ENCODE measurements around the gene TUFT1.
"Not testable (repeated sequence)": the region's sequence is repeated elsewhere in the genome, so short reads cannot be mapped to it uniquely, and the experiment has no call there.

The TUFT1 gene

DNA sequence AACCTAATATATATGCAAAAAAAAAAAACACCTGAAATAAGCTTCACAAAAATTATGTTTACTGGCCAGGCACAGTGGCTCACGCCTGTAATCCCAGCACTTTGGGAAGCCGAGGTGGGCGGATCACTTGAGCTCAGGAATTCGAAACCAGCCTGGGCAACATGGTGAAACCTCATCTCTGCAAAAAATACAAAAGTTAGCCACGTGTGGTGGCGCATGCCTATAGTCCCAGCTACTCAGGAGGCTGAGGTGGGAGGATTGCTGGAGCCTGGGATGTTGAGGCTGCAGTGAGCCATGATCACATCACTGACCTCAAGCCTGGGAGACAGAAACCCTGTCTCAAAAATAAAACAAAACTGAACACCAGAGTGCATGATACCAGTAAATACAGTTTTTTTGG, 78.9 kb downstream of the TUFT1 start:
- DNase-seq, result not testable (repeated sequence)

DNA sequence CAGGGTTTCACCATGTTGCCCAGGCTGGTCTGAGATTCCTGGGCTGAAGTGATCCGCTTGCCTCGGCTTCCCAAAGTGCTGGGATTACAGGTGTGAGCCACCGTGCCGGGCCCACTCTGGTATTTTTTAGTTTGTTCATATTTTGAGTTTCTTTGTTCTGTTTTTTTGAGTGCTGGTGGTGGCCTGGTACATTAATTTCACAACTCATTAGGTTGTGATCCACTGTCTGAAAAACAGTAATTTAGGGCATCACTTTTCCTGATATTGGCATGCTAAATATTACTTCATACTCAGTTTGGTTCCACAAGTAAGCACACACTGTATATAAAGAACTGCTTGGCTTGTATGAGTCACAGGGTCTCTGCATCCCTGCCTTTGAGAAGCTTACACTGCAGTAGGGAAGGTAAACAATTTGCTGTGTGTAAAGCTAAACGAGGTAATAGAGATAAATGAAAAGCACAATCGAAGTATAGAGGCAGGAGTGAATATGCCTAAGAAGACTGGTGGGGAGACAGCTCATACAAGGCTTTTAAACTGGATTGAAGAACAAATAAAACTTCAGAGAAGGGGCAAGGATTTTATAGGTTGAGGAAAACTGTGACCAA, 79.5 kb downstream of the TUFT1 start:
- no peak for DNase-seq

- DNase-seq, result no peak
Measured at GRCh38 chr1:151620286-151620685, 80.2 kb downstream of the TUFT1 start.

DNA sequence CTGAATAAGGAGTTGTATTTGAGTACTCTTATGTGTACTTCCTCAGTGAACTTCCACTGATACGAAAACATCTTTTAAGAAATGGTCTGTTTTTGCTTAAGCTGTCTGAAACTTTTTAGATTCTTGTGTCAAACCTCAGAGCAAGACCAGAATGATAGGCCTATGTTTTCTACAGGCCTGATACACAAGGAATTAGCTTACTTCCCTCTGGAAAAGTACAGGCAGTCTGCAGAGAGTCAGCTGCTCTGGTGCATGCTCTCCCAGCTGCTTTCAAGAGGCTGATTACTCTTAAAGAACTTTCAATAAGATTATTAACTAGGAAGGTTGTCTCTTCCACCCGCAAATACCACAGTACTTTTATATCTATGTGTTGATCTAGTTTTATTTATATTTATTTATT, 81.2 kb downstream of the TUFT1 start:
- peak; percentile 1 to 16 for DNase-seq

- DNase-seq, result no peak
Measured at GRCh38 chr1:151624783-151625182, 84.7 kb downstream of the TUFT1 start.

DNA sequence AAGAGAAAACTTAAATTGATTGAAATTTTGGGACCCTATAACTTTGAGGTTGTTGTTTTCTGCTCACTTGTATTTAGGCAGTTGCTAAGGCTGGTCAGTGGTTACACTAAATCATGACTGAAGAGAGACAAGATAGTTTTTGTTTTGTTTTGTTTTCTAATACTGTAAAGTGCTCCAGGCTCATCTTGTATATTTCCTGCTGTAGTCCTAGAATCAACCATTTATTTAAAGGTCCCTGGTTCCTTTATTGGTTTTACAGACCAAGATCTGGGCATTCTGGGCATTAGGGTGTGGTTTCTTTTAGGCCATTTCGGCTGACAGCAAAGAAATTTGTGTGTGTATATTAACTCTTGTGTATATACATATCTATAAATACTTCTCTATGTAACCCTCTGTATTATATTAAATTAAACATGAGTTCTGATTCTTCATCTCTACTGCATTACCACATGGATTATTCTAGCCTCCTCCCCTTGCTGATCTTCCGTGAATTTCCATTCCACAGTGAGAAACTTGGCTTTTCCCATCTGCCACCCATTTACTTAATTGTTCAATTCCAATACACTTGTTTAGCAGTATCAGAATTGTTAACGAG, 86.7 kb downstream of the TUFT1 start:
- DNase-seq, result no peak

GRCh38 chr1:151629278-151629677, 89.2 kb downstream of the TUFT1 start:
- no peak for DNase-seq
